Measurements from ENCODE around the gene GCM1. TPM values are rescaled to one million over a fixed set of nuclear protein-coding genes. Genes with fewer than 3 reads are reported as not detected.

GCM1 gene
- polyA plus RNA-seq, 1 donor from 2014 or later, result not detected

DNA sequence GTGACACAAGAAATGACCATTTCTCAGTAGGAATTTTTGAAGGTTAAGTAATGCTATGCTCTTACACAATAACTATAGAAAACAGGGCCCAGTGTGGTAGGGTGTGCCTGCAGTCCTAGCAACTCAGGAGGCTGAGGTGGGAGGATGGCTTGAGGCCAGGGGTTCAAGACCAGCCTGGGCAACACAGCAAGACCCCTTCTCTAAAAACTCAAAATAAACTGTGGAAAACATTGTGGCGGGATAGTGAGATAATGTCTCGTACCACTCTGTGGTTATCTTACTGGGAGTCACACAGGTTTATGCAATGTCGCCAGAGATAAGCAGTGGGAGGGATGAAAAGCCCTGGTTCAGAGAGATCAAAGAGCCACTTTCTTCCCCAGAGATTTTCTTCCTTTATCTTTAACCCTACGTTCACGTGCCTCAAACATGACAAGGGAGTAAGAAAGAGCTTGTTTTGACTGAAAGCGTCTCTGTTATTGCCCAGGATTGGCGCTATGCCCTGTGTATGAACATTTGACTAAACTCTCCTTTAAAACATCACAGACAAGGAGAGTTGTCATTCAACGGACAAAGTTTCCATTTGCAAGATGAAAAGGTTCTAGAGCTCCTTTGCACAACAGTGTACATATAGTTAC lies 13.9 kb downstream of the GCM1 start:
- H3K9me3 ChIP-seq (ENCODE audit: low read length), result no peaks in the 10 kb centered on the region
- H3F3A ChIP-seq (ENCODE audit: insufficient read depth, low read length, poor library complexity, severe bottlenecking), result no peaks in the 10 kb centered on the region
- H3K4me2 ChIP-seq (ENCODE audit: low read length), result no peak overlapping the region
- no peaks in the 10 kb centered on the region for H3K79me2 ChIP-seq (replicated peaks; ENCODE audit: insufficient read depth, low read length)
- no peak overlapping the region for H3K4me3 ChIP-seq (ENCODE audit: low read length)
- no peak overlapping the region for H3K27ac ChIP-seq (ENCODE audit: low read length)
- no peak overlapping the region for H3K9ac ChIP-seq (ENCODE audit: low read length)
- no peaks in the 10 kb centered on the region for H3K36me3 ChIP-seq (ENCODE audit: insufficient read depth, low read length)
- TF ChIP-seq, protein P1, sequence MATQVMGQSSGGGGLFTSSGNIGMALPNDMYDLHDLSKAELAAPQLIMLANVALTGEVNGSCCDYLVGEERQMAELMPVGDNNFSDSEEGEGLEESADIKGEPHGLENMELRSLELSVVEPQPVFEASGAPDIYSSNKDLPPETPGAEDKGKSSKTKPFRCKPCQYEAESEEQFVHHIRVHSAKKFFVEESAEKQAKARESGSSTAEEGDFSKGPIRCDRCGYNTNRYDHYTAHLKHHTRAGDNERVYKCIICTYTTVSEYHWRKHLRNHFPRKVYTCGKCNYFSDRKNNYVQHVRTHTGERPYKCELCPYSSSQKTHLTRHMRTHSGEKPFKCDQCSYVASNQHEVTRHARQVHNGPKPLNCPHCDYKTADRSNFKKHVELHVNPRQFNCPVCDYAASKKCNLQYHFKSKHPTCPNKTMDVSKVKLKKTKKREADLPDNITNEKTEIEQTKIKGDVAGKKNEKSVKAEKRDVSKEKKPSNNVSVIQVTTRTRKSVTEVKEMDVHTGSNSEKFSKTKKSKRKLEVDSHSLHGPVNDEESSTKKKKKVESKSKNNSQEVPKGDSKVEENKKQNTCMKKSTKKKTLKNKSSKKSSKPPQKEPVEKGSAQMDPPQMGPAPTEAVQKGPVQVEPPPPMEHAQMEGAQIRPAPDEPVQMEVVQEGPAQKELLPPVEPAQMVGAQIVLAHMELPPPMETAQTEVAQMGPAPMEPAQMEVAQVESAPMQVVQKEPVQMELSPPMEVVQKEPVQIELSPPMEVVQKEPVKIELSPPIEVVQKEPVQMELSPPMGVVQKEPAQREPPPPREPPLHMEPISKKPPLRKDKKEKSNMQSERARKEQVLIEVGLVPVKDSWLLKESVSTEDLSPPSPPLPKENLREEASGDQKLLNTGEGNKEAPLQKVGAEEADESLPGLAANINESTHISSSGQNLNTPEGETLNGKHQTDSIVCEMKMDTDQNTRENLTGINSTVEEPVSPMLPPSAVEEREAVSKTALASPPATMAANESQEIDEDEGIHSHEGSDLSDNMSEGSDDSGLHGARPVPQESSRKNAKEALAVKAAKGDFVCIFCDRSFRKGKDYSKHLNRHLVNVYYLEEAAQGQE (IDR thresholded peaks at IDR 0.05; ENCODE audit: borderline replicate concordance), result no peak
- TF ChIP-seq RAD21 (conservative IDR thresholded peaks at IDR 0.05), result no peak
- no peak for TF ChIP-seq POLR2AphosphoS5 (IDR thresholded peaks at IDR 0.05)
- TF ChIP-seq, protein P2, sequence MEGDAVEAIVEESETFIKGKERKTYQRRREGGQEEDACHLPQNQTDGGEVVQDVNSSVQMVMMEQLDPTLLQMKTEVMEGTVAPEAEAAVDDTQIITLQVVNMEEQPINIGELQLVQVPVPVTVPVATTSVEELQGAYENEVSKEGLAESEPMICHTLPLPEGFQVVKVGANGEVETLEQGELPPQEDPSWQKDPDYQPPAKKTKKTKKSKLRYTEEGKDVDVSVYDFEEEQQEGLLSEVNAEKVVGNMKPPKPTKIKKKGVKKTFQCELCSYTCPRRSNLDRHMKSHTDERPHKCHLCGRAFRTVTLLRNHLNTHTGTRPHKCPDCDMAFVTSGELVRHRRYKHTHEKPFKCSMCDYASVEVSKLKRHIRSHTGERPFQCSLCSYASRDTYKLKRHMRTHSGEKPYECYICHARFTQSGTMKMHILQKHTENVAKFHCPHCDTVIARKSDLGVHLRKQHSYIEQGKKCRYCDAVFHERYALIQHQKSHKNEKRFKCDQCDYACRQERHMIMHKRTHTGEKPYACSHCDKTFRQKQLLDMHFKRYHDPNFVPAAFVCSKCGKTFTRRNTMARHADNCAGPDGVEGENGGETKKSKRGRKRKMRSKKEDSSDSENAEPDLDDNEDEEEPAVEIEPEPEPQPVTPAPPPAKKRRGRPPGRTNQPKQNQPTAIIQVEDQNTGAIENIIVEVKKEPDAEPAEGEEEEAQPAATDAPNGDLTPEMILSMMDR (IDR thresholded peaks at IDR 0.05; ENCODE audit: poor library complexity, severe bottlenecking), result no peak
- TF ChIP-seq EP300 (conservative IDR thresholded peaks at IDR 0.05; ENCODE audit: poor library complexity, severe bottlenecking), result no peak
- TF ChIP-seq TAF1 (IDR thresholded peaks at IDR 0.05; ENCODE audit: low read depth), result no peak
- TF ChIP-seq SMC3 (conservative IDR thresholded peaks at IDR 0.05; ENCODE audit: poor library complexity), result no peak
- TF ChIP-seq EZH2 (IDR thresholded peaks at IDR 0.05; ENCODE audit: borderline replicate concordance, insufficient read depth, low read length, poor library complexity, severe bottlenecking), result no peak
- TF ChIP-seq MXI1 (conservative IDR thresholded peaks at IDR 0.05; ENCODE audit: poor library complexity, severe bottlenecking), result no peak
- no peak overlapping the region for H2AFZ ChIP-seq (ENCODE audit: low read depth, low read length)
- H4K20me1 ChIP-seq (ENCODE audit: insufficient read depth), result no peaks in the 10 kb centered on the region
- no peaks in the 10 kb centered on the region for H3K27me3 ChIP-seq (ENCODE audit: insufficient read depth, low read depth, low read length)
- H3K9me2 ChIP-seq (ENCODE audit: insufficient read depth, low read length), result no peaks in the 10 kb centered on the region

DNA sequence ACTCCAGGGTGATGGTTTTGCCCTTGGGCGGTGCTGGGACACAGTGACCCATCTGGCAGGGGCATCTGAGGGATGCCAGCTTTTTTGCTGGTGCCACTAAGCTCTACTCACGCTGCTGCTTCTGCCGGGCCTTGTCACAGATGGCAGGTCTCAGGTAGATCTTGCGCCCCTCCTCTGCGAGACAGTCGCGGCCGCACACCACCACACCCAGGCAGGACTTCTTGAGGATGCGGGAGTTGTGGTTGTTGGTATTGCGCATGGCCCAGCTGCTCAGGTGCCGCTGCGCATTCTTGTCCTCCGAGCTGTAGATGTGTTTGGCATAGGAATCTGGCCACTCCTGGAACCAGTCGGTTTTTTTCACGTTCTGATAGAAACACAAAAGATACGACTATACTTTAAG lies 14.7 kb downstream of the GCM1 start:
- Histone ChIP-seq H3K9me3 (ENCODE audit: low read length) (no peaks in the 10 kb centered on the region), H3K4me2 (ENCODE audit: low read length) (no peak overlapping the region)
- no peak for TF ChIP-seq MXI1 (conservative IDR thresholded peaks at IDR 0.05; ENCODE audit: poor library complexity, severe bottlenecking)
- TF ChIP-seq SMC3 (conservative IDR thresholded peaks at IDR 0.05; ENCODE audit: poor library complexity), result no peak
- no peak for TF ChIP-seq POLR2AphosphoS5 (IDR thresholded peaks at IDR 0.05)
- TF ChIP-seq, protein P1 (IDR thresholded peaks at IDR 0.05; ENCODE audit: borderline replicate concordance), result no peak
- TF ChIP-seq, protein P2 (IDR thresholded peaks at IDR 0.05; ENCODE audit: poor library complexity, severe bottlenecking), result no peak
- TF ChIP-seq EZH2 (IDR thresholded peaks at IDR 0.05; ENCODE audit: borderline replicate concordance, insufficient read depth, low read length, poor library complexity, severe bottlenecking), result no peak
- TF ChIP-seq EP300 (conservative IDR thresholded peaks at IDR 0.05; ENCODE audit: poor library complexity, severe bottlenecking), result no peak
- no peak for TF ChIP-seq RAD21 (conservative IDR thresholded peaks at IDR 0.05)
- TF ChIP-seq TAF1 (IDR thresholded peaks at IDR 0.05; ENCODE audit: low read depth), result no peak

More for the DNA sequence above, 14.7 kb downstream of the GCM1 start:
- H2AFZ ChIP-seq (ENCODE audit: low read depth, low read length), result no peak overlapping the region
- no peak overlapping the region for H3K4me3 ChIP-seq (ENCODE audit: low read length)
- no peaks in the 10 kb centered on the region for H3K36me3 ChIP-seq (ENCODE audit: insufficient read depth, low read length)
- H3K27ac ChIP-seq (ENCODE audit: low read length), result no peak overlapping the region
- no peak overlapping the region for H3K9ac ChIP-seq (ENCODE audit: low read length)
- H3K27me3 ChIP-seq (ENCODE audit: insufficient read depth, low read depth, low read length), result no peaks in the 10 kb centered on the region
- no peaks in the 10 kb centered on the region for H3K79me2 ChIP-seq (replicated peaks; ENCODE audit: insufficient read depth, low read length)
- H3F3A ChIP-seq (ENCODE audit: insufficient read depth, low read length, poor library complexity, severe bottlenecking), result no peaks in the 10 kb centered on the region
- no peaks in the 10 kb centered on the region for H4K20me1 ChIP-seq (ENCODE audit: insufficient read depth)
- H3K9me2 ChIP-seq (ENCODE audit: insufficient read depth, low read length), result no peaks in the 10 kb centered on the region
